Urinary bladder (tissue), 4 donors: ENCODE results near the gene CHI3L2. TPM values are rescaled to one million over a fixed set of nuclear protein-coding genes. Genes with fewer than 3 reads are reported as not detected.

Experiments used
- DNase-seq: peaks from one replicate; pipeline ENCODE4 v3.0.0-alpha.2; 2015; ENCODE audit errors: extremely low spot score
- H3K27ac ChIP-seq: one replicate; pipeline ENCODE4 v1.5.1; 2013; ENCODE audit warnings: low read depth, mild to moderate bottlenecking, moderate library complexity
- H3K36me3 ChIP-seq: one replicate; pipeline ENCODE4 v1.6.1; 2013; ENCODE audit warnings: mild to moderate bottlenecking, moderate library complexity; ENCODE audit not compliant: insufficient read depth
- H3K4me1 ChIP-seq: one replicate; pipeline ENCODE4 v1.6.1; 2013; ENCODE audit warnings: mild to moderate bottlenecking, moderate library complexity; ENCODE audit not compliant: insufficient read depth
- H3K4me3 ChIP-seq: one replicate; pipeline ENCODE4 v1.5.1; 2013; ENCODE audit warnings: low read depth, low read length
- WGBS: extraction: QIAGEN DNeasy Blood & Tissue Kit; methylation state at CpG from one replicate; pipeline ENCODE4 v1.1.7; 2013; 5-methylcytosine and 5-hydroxymethylcytosine counted together
- polyA plus RNA-seq: library from polyadenylated mRNA; stranded (reverse); fragments of 200-250 nt; gene quantifications from one replicate; pipeline ENCODE4 v1.2.3, GENCODE V29; 2013
- total RNA-seq: library from RNA; depleted of rRNA; stranded (reverse); fragments of >200 nt; gene quantifications from one replicate; pipeline ENCODE4 v1.2.3, GENCODE V29; 2014
- donor health status: healthy with polysubstance abuse.
- donor health status: healthy.

Gene CHI3L2
- total and polyA plus RNA-seq, 2 donors = 0.26 to 4.9 TPM

DNA sequence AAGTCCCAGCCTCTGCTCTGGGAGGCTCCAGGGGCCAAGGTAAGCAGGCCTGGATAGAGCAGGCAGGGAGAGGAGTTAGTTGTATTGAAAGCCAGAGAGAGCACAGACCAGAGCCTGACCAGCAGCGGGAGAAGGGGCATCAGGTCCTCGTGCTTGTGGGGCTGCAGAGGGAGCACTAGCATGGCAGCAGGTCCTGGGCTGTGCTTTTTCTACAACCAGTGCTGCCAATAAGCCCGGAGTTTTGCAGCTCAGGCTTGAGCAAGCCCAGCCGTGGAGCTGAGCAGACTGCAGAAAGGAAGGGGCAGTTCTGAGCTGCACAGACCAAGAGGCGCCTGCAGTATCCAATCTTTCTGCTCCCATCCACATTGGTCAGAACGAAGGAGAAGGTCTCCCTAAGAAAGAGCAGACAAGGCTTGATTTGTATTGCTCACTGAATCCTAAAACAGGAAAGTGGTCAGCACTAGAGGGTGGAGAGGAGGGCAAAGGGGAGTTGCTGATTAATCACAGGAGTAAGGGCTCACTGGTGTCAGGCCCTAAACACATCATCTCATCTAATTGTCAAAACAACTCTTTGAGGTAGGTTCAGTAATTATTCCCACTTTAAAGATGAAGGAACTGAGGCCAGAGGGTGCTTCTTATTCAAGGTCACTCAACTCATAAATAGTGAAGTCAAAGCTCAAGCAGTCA lies 29.8 kb upstream of the CHI3L2 start:
- 61% methylated on average over 6 of the region's 6 CpGs for WGBS
- no peaks in the 10 kb centered on the region for H3K36me3 ChIP-seq
- H3K4me1 ChIP-seq = no peaks in the 10 kb centered on the region
- no peak for DNase-seq
- H3K4me3 ChIP-seq = no peak overlapping the region
- H3K27ac ChIP-seq = no peak overlapping the region

DNA sequence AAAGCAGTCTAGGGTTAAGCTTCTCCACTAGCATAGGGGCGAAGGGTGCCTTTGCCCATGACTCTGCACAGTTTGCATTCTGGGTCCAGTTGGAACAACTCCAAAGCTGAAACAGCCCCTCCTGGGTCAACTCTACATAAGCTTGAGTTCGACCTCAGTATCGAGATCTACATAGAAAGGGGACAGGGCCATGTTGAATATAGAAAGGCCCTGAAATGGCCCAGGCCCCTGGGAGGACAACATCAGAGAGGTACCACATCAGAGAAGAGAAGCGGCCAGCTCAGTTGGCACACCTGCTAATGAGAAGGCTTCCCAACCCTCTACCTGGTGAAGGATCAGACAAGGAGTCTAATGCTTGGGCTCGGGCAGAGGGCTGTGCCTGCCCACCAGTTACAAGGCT lies 28.7 kb upstream of the CHI3L2 start:
- Histone ChIP-seq H3K4me1 (no peaks in the 10 kb centered on the region), H3K27ac (peak overlapping the region; percentile 55)
- 90% methylated on average over 5 of the region's 5 CpGs for WGBS

DNA sequence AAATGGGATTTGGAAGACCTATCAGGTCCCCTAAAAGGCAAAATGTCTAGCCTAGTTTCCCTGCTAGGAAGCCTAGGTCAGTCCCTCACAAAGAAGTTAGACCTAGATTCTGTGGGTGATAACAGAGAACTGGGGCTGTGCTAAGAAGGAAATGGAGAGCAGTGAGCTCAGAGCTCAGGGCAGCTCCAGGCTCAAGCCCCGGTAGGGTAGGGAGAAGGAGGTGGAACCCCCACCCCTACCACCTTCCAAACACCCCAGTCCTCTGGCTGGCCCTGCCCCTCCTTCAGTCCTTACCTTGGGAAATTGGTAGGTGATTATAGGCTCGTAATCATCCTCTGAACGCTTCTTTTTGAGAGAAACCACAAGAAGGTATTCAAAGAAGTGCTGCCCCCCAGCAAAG lies 28.2 kb upstream of the CHI3L2 start:
- peak overlapping the region; percentile 65 for H3K27ac ChIP-seq
- peak overlapping the region; percentile 31 for H3K4me3 ChIP-seq
- no peaks in the 10 kb centered on the region for H3K4me1 ChIP-seq
- DNase-seq = no peak
- H3K36me3 ChIP-seq = no peaks in the 10 kb centered on the region
- 80% methylated on average over 3 of the region's 3 CpGs for WGBS

More for the DNA sequence above, 28.7 kb upstream of the CHI3L2 start:
- DNase-seq = no peak
- H3K4me3 ChIP-seq = peak overlapping the region; percentile 31
- H3K36me3 ChIP-seq = no peaks in the 10 kb centered on the region

GRCh38 chr1:111199881-111200801 lies 27.4 kb upstream of the CHI3L2 start, which contains the start of gene DENND2D:
Gene DENND2D, minus strand, starts transcription at chr1:111200646. Its CDS starts 187 bp downstream, at chr1:111200459.
- Histone ChIP-seq H3K36me3 (no peaks in the 10 kb centered on the region), H3K4me1 (no peaks in the 10 kb centered on the region), H3K4me3 (peak within 1 kb of the TSS; percentile 31), H3K27ac (peak within 1 kb of the TSS; percentile 73)
- DNase-seq = no peak
- 78% methylated on average over 17 of the region's 17 CpGs for WGBS

DNA sequence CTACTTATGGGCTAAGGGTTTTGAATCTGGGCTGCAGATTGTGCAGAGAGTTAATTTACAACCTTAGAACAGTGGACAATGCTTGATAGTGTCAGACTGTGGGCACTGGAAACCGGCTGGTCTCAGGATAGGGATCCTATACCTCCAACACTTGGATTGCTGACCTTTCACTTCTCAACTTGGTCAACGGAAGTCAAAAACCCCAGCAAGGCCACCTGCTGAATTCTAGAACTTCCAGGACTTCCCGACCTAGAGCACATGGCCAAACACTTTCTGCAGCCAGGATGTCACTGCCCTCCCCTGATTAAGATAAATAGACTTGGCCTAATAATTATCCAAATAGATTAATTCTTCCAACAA lies 26.7 kb upstream of the CHI3L2 start:
- peak overlapping the region; percentile 65 for H3K27ac ChIP-seq
- no peaks in the 10 kb centered on the region for H3K36me3 ChIP-seq
- DNase-seq = no peak
- WGBS = 75% methylated on average over 3 of the region's 3 CpGs
- H3K4me1 ChIP-seq = no peaks in the 10 kb centered on the region
- no peak overlapping the region for H3K4me3 ChIP-seq

- no peak for DNase-seq
- Histone ChIP-seq H3K4me3 (no peak overlapping the region), H3K27ac (peak overlapping the region; percentile 73), H3K36me3 (no peaks in the 10 kb centered on the region), H3K4me1 (no peaks in the 10 kb centered on the region)
- WGBS = 60% methylated on average over 5 of the region's 5 CpGs
Measured at GRCh38 chr1:111201275-111202090, 26.0 kb upstream of the CHI3L2 start.

GRCh38 chr1:111202366-111202706 lies 25.2 kb upstream of the CHI3L2 start:
- H3K4me3 ChIP-seq = no peak overlapping the region
- no peaks in the 10 kb centered on the region for H3K4me1 ChIP-seq
- H3K27ac ChIP-seq = peak overlapping the region; percentile 81
- DNase-seq = no peak
- H3K36me3 ChIP-seq = no peaks in the 10 kb centered on the region
- 95% methylated on average over 1 of the region's 1 CpG for WGBS

DNA sequence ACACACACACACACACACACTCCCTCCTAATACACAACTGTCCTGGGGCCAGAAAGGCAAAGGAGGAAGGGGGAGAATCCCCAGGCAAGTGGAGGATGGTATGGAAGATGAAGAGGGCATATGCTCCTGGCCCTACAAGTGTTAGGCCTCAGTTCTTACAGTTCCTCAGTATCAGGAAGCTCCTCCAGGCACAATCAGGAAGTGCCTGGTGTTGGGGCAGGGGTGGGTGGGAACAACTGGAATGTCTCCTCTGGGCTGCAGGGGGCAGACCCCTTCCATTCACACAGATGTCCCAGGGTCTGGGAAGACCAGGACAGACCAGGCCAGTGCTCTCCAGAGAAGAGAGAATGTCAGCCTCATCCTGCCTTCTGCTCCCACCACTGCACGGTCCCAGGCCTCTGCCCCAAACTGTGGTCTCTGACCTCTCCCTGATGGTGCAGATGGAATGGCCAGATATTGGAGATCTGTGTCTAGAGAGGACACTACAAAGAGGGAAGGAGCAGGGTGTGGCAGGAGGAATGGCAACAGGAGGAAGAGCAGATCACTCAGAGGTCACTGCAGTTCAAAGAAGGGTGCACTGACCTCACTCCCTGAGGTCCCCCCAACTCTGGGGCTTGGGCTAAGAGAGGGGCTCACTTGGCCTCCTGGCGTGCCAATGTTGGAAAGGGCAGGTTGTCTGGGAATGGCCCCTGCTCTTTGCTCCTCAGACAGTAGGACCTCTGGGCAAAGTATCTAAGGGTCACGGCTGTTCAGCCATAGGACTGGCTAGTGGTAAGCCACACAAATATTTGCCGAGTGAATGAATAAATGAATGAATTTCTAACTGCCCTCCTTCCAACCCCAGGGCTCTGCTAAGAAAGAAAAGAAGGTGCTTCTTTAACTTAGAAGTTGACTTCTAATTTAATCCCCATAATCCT lies 24.5 kb upstream of the CHI3L2 start:
- WGBS = 73% methylated on average over 4 of the region's 4 CpGs

DNA sequence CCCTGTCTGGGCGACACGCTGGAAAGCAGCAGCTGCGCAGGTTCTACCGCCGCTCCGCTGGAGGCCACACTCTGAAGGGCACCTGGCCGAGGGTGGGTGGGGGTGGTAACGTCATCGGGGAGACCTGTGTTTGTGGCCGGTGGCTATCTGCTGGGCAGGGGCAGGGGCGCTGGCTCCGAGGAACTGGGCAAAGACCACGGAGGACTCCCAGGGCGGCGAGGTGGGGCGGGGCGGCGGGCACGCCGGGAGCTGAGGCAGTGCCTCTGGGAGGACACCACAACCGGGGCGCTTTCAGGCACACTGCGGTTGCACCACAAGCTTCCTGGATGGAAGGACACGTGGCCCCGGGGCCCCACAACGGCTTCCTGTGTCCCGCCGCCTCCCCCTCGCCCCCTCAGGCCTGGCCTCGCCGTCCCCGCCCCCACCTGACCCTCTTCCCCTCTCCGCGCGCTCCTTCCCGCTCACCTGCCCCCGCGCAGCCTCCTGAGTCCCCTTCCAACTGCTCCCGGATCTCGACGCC lies 23.8 kb upstream of the CHI3L2 start:
- no peak for DNase-seq
- no peaks in the 10 kb centered on the region for H3K36me3 ChIP-seq
- H3K4me3 ChIP-seq = peak overlapping the region; percentile 79
- H3K4me1 ChIP-seq = no peaks in the 10 kb centered on the region
- WGBS = 7% methylated on average over 41 of the region's 41 CpGs
- peak overlapping the region; percentile 91 for H3K27ac ChIP-seq

More for the DNA sequence above, 24.5 kb upstream of the CHI3L2 start:
- Histone ChIP-seq H3K36me3 (no peaks in the 10 kb centered on the region), H3K4me1 (no peaks in the 10 kb centered on the region), H3K4me3 (peak overlapping the region; percentile 79), H3K27ac (peak overlapping the region; percentile 81)
- DNase-seq = no peak

DNA sequence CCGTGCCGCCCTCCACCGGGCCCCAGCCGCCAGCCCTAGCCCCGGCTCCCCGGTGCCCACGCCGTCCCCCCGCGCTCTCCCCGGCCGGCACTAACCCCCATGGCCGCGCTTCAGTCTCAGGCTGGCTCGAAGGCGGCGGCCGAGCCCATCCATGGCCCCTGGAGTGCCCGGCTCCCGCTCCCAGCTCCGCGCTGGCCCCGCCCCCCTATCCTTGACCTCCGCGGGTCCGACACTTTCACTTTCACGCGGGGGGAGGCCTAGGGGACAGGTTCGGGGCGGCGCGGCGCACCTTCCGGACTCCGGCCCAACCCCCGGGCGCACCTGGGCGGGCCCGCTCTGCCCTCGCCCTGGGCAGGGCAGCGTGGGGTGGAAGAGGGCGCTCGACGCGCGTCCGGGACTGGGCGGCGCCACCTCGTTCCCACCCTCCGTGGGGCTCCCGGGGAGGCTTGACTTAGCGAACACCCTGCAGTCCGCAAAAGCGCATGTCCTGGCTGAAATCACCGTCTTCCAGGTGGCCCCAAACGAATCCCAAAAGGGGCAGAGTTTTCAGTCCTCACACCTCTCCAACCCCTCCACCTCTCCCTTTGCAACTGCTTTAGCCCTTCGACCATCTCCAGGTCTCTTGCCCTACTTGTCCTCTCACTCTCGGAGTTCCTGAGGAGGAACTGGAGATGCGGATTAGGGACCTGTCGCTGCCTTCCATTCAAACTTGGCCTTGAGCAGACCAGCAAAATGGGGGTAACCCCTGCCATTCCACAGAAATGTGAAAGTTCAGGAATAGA lies 23.1 kb upstream of the CHI3L2 start:
- DNase-seq = no peak
- 3% methylated on average over 61 of the region's 61 CpGs for WGBS
- Histone ChIP-seq H3K27ac (peak overlapping the region; percentile 91), H3K36me3 (no peaks in the 10 kb centered on the region), H3K4me3 (peak overlapping the region; percentile 79), H3K4me1 (no peaks in the 10 kb centered on the region)

DNA sequence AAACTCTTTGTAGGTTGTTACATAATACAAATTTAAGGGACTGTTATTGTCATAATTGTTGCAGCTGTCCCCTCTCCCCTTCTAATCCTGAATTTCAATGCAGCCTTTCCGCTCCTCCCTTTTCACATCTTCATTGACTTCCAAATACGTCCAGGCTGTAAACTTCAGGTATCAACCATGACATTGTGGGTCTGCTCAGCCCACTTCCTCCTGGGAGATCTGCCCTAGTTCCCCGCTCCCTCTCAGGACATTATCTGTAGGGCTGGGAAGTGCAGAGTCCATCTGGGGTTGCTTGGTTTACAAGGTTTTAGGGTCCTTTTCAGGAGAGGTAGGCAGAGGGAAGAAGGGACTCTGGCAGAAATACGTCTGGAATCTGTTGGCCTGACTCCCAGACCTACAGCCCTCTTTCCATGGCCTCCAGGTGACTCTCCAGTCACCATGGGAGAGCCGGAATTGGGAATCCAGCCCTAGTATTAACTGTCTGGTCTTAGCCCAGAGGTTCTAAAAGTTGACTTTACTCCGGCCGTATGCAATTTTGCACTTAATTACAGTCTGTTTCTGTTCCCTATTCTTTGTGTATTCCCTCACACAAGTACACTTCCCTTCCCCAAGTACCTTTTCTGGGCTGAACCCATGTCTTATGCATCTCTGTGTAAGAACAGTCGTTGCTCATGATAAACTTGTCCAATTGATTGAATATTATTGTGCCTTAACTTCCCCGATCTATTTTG lies 22.4 kb upstream of the CHI3L2 start:
- 59% methylated on average over 9 of the region's 9 CpGs for WGBS
- DNase-seq = no peak
- no peak overlapping the region for H3K27ac ChIP-seq
- no peaks in the 10 kb centered on the region for H3K4me1 ChIP-seq
- H3K4me3 ChIP-seq = no peak overlapping the region
- no peaks in the 10 kb centered on the region for H3K36me3 ChIP-seq
